Thoracic aorta (tissue), 2 donors: ENCODE measurements around the gene SHCBP1L. TPM values are rescaled to one million over a fixed set of nuclear protein-coding genes. Genes with fewer than 3 reads are reported as not detected.
"Not testable (repeated sequence)": the region's sequence is repeated elsewhere in the genome, so short reads cannot be mapped to it uniquely, and the experiment has no call there.

ENCODE experiments used
- ATAC-seq: fragments of 150-250 bp; one replicate; pipeline ENCODE4 v1.8.0; 2017; ENCODE audit warnings: low read depth; ENCODE audit not compliant: insufficient number of reproducible peaks, low FRiP score
- DNase-seq: peaks from one replicate; pipeline ENCODE4 v3.0.0-alpha.2; 2020; ENCODE audit warnings: low spot score
- H3K27ac ChIP-seq, 2 donors: fragments of 200-600 bp; sonication (generic); 1 replicate in 1 of 2; 2 replicates in 1 of 2; pipeline ENCODE4 v1.5.1; 2016; ENCODE audit warnings: mild to moderate bottlenecking in 2 of 2, moderate library complexity in 2 of 2
- H3K27me3 ChIP-seq: fragments of 200-600 bp; sonication (generic); replicated peaks from 2 replicates; pipeline ENCODE4 v1.6.0; 2016; ENCODE audit warnings: mild to moderate bottlenecking; ENCODE audit not compliant: insufficient read depth
- H3K36me3 ChIP-seq: fragments of 200-600 bp; sonication (generic); one replicate; pipeline ENCODE4 v1.5.1; 2016
- H3K4me1 ChIP-seq, 2 donors: fragments of 200-600 bp; sonication (generic); 1 replicate in 1 of 2; 2 replicates in 1 of 2; pipeline versions ENCODE4 v1.5.1 to v1.6.0; 2016; ENCODE audit warnings: low read depth in 2 of 2, mild to moderate bottlenecking in 1 of 2; ENCODE audit not compliant: control insufficient read depth in 1 of 2
- H3K4me3 ChIP-seq: fragments of 200-600 bp; sonication (generic); 2 replicates; pipeline ENCODE4 v1.5.1; 2016; ENCODE audit warnings: mild to moderate bottlenecking
- H3K9me3 ChIP-seq: fragments of 200-600 bp; sonication (generic); 2 replicates; pipeline ENCODE4 v1.5.1; 2016
- total RNA-seq, 2 donors: library from RNA; depleted of rRNA; stranded (reverse); fragments of >200 nt; gene quantifications; one replicate each; pipeline versions ENCODE4 v1.1.0 to v1.2.3, GENCODE V29; 2016
- TF ChIP-seq, protein P1 (sequence below): fragments of 200-600 bp; sonication (generic); IDR thresholded peaks from one replicate; pipeline ENCODE4 v1.5.1; 2019; ENCODE audit warnings: antibody characterized with exemption

Gene SHCBP1L
- total RNA-seq, 2 donors from 2014 or later = not detected

- Histone ChIP-seq H3K27ac (no peak overlapping the region), H3K9me3 (no peaks in the 10 kb centered on the region), H3K27me3 (no peaks in the 10 kb centered on the region), H3K4me1 (peaks cover 3 to 4% of the 10 kb centered on the region in 2 donors), H3K4me3 (no peak overlapping the region), H3K36me3 (no peaks in the 10 kb centered on the region)
- DNase-seq (no peak), ATAC-seq (no peak)
- TF ChIP-seq, protein P1, sequence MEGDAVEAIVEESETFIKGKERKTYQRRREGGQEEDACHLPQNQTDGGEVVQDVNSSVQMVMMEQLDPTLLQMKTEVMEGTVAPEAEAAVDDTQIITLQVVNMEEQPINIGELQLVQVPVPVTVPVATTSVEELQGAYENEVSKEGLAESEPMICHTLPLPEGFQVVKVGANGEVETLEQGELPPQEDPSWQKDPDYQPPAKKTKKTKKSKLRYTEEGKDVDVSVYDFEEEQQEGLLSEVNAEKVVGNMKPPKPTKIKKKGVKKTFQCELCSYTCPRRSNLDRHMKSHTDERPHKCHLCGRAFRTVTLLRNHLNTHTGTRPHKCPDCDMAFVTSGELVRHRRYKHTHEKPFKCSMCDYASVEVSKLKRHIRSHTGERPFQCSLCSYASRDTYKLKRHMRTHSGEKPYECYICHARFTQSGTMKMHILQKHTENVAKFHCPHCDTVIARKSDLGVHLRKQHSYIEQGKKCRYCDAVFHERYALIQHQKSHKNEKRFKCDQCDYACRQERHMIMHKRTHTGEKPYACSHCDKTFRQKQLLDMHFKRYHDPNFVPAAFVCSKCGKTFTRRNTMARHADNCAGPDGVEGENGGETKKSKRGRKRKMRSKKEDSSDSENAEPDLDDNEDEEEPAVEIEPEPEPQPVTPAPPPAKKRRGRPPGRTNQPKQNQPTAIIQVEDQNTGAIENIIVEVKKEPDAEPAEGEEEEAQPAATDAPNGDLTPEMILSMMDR = no peak
Measured at GRCh38 chr1:182955596-182956588, 2.9 kb upstream of the SHCBP1L start.

DNA sequence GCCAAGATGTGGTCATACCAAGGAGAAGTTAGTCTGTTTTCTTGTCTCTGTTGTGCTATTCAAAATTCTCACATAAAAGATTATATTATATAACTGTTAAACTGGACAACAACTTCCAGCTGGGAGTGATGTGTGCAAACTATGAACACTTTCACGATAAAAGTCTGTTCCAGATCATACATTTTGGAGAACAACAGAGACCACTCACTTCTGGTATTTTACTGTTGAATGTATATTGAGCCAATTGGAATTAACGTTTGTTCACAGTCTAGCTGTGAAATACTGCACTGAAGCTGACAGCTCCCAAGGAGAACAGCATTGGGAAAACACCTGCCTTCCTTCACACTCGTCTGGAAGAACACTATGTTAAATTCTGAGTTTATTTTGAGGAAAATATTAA, 860 bp upstream of the SHCBP1L start:
- H3K4me1 ChIP-seq = peaks cover 3 to 4% of the 10 kb centered on the region in 2 donors
- H3K36me3 ChIP-seq = no peaks in the 10 kb centered on the region
- ATAC-seq = no peak
- H3K4me3 ChIP-seq = no peak overlapping the region
- TF ChIP-seq, protein P1 = no peak
- H3K9me3 ChIP-seq = no peaks in the 10 kb centered on the region
- H3K27ac ChIP-seq = no peak overlapping the region
- DNase-seq = no peak
- no peaks in the 10 kb centered on the region for H3K27me3 ChIP-seq

DNA sequence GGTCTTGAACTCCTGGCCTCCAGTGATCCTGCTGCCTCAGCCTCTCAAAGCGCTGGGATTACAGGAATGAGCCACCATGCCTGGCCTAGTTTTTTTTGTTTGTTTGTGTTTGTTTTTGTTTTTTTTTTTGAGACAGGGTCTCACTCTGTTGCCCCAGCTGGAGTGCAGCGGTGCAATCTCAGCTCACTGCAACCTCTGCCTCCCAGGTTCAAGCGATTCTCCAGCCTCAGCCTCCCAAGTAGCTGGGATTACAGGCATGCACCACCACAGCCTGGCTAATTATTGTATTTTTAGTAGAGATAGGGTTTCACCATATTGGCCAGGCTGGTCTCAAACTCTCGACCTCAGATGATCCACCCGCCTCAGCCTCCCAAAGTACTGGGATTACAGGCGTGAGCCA, 9.6 kb downstream of the SHCBP1L start:
- not testable (repeated sequence) for H3K27ac ChIP-seq, ATAC-seq, H3K27me3 ChIP-seq, H3K9me3 ChIP-seq, H3K4me3 ChIP-seq, H3K4me1 ChIP-seq, DNase-seq, H3K36me3 ChIP-seq

GRCh38 chr1:182942145-182942544, 10.8 kb downstream of the SHCBP1L start:
- H3K36me3 ChIP-seq, H3K9me3 ChIP-seq, H3K27me3 ChIP-seq, H3K27ac ChIP-seq, ATAC-seq, H3K4me1 ChIP-seq, DNase-seq, H3K4me3 ChIP-seq: not testable (repeated sequence)

DNA sequence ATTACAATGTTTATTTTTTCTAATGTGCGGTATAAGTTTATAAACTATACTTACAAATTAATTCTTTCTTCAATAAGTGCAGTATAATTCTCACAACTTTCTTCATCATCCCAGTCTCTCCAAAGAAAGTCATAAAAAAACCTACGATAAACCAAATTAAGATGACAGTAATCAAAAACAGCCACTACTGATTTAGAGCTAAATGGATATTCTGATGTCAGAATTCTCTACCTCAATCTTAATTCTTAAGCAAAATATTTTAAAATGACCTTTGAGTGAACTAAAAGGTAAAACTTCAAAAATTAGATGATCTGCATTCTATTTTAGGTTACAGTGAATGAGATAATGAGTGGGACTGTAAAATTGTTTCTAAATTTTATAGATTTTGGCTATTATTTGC, 13.6 kb downstream of the SHCBP1L start:
- no peak for ATAC-seq
- Histone ChIP-seq H3K9me3 (peaks cover 9% of the 10 kb centered on the region), H3K4me3 (no peak overlapping the region), H3K27ac (no peak overlapping the region), H3K36me3 (no peaks in the 10 kb centered on the region), H3K27me3 (no peaks in the 10 kb centered on the region), H3K4me1 (no peaks in the 10 kb centered on the region)
- TF ChIP-seq, protein P1 = no peak
- no peak for DNase-seq

GRCh38 chr1:182935716-182936115, 17.2 kb downstream of the SHCBP1L start:
- H3K27ac ChIP-seq = no peak overlapping the region
- TF ChIP-seq, protein P1 = no peak

More at GRCh38 chr1:182935716-182936115, 17.2 kb downstream of the SHCBP1L start:
- no peak for ATAC-seq
- no peak for DNase-seq
- H3K36me3 ChIP-seq = no peaks in the 10 kb centered on the region
- no peak overlapping the region for H3K4me3 ChIP-seq
- H3K9me3 ChIP-seq = peaks cover 9% of the 10 kb centered on the region
- H3K27me3 ChIP-seq = no peaks in the 10 kb centered on the region
- no peaks in the 10 kb centered on the region for H3K4me1 ChIP-seq
